Measurements from ENCODE around the gene COQ5.

Gene COQ5

GRCh38 chr12:120460157-120460556, 68.8 kb downstream of the COQ5 start:
- Histone ChIP-seq H3K9me3 (ENCODE audit: control insufficient read depth, low read length) (no peaks in the 10 kb centered on the region), H3K36me3 (ENCODE audit: control insufficient read depth, insufficient read depth, low read length) (peaks cover 24% of the 10 kb centered on the region), H3K4me1 (ENCODE audit: control insufficient read depth, insufficient read depth, low read length) (no peaks in the 10 kb centered on the region), H3K9ac (ENCODE audit: low read length) (no peak overlapping the region), H3K27me3 (ENCODE audit: control insufficient read depth, insufficient read depth, low read length) (no peaks in the 10 kb centered on the region), H3K4me3 (ENCODE audit: low read length) (no peak overlapping the region)

GRCh38 chr12:120457133-120457532, 71.8 kb downstream of the COQ5 start:
- Histone ChIP-seq H3K9ac (ENCODE audit: low read length) (no peak overlapping the region), H3K9me3 (ENCODE audit: control insufficient read depth, low read length) (no peaks in the 10 kb centered on the region), H3K4me1 (ENCODE audit: control insufficient read depth, insufficient read depth, low read length) (peaks cover 14% of the 10 kb centered on the region), H3K36me3 (ENCODE audit: control insufficient read depth, insufficient read depth, low read length) (peaks cover 13% of the 10 kb centered on the region), H3K4me3 (ENCODE audit: low read length) (no peak overlapping the region), H3K27me3 (ENCODE audit: control insufficient read depth, insufficient read depth, low read length) (no peaks in the 10 kb centered on the region)

- peaks cover 13% of the 10 kb centered on the region for H3K36me3 ChIP-seq (ENCODE audit: control insufficient read depth, insufficient read depth, low read length)
- no peak overlapping the region for H3K9ac ChIP-seq (ENCODE audit: low read length)
- no peak overlapping the region for H3K4me3 ChIP-seq (ENCODE audit: low read length)
- no peaks in the 10 kb centered on the region for H3K9me3 ChIP-seq (ENCODE audit: control insufficient read depth, low read length)
- no peaks in the 10 kb centered on the region for H3K27me3 ChIP-seq (ENCODE audit: control insufficient read depth, insufficient read depth, low read length)
- H3K4me1 ChIP-seq (ENCODE audit: control insufficient read depth, insufficient read depth, low read length), result peaks cover 14% of the 10 kb centered on the region
Measured at GRCh38 chr12:120455302-120455701, 73.7 kb downstream of the COQ5 start.

GRCh38 chr12:120453977-120454376, 75.0 kb downstream of the COQ5 start:
- Histone ChIP-seq H3K4me1 (ENCODE audit: control insufficient read depth, insufficient read depth, low read length) (peaks cover 14% of the 10 kb centered on the region), H3K27me3 (ENCODE audit: control insufficient read depth, insufficient read depth, low read length) (no peaks in the 10 kb centered on the region)

More at GRCh38 chr12:120453977-120454376, 75.0 kb downstream of the COQ5 start:
- Histone ChIP-seq H3K9me3 (ENCODE audit: control insufficient read depth, low read length) (no peaks in the 10 kb centered on the region), H3K36me3 (ENCODE audit: control insufficient read depth, insufficient read depth, low read length) (peaks cover 13% of the 10 kb centered on the region), H3K4me3 (ENCODE audit: low read length) (no peak overlapping the region), H3K9ac (ENCODE audit: low read length) (no peak overlapping the region)

Data from mucosa of stomach (tissue), 1 donor.